ENCODE measurements around the gene NUP42.
"Not testable (repeated sequence)": the region's sequence is repeated elsewhere in the genome, so short reads cannot be mapped to it uniquely, and the experiment has no call there.

GRCh38 chr7:23224364-23224763 is 42.5 kb downstream of the NUP42 start:
- TF ChIP-seq EZH2 (IDR thresholded peaks at IDR 0.05; ENCODE audit: low read length); CTCF (optimal IDR thresholded peaks at IDR 0.05 in 1 of 3, IDR thresholded peaks at IDR 0.05 in 1 of 3, conservative IDR thresholded peaks at IDR 0.05 in 1 of 3; ENCODE audit: extremely low read depth in 1 of 3, insufficient read depth in 2 of 3, low read length in 3 of 3): not testable (repeated sequence)

Data from keratinocyte (primary cell).